WTC11 (cell line): ENCODE data around the gene SAG. TPM values are rescaled to one million over a fixed set of nuclear protein-coding genes. Genes with fewer than 3 reads are reported as not detected.

Experiments used
- ATAC-seq: fragments of 200-7000 bp; cut with Tn5 transposase; 2 replicates; pipeline ENCODE4 v1.10.0; 2021; ENCODE audit warnings: mild to moderate bottlenecking, moderate library complexity
- CTCF ChIA-PET: fragments of 300-600 bp; sonication (Branson Sonifier 250); formaldehyde crosslinking; loops from one replicate; lab custom pipeline; 2021; ENCODE audit warnings: antibody characterized with exemption; lab: Charles Lee
- POLR2A ChIA-PET: fragments of 350-600 bp; sonication (Branson Sonifier 250); formaldehyde crosslinking; loops from one replicate; lab custom pipeline; 2021; ENCODE audit warnings: antibody characterized with exemption; lab: Charles Lee
- DNase-seq: peaks from one replicate; pipeline ENCODE4 v3.0.0; 2021; ENCODE audit warnings: low spot score
- H3K27ac Mint-ChIP-seq: 2 replicates; pipeline ENCODE4 v1.8.0; 2021; ENCODE audit warnings: mixed read lengths
- H3K27me3 Mint-ChIP-seq: 2 replicates; pipeline ENCODE4 v1.8.0; 2021; ENCODE audit warnings: low read depth, mild to moderate bottlenecking, moderate library complexity, mixed read lengths
- H3K36me3 Mint-ChIP-seq: 2 replicates; pipeline ENCODE4 v1.8.0; 2021; ENCODE audit warnings: mixed read lengths
- H3K4me1 Mint-ChIP-seq: 2 replicates; pipeline ENCODE4 v1.8.0; 2022; ENCODE audit warnings: mixed read lengths
- H3K4me3 Mint-ChIP-seq: 2 replicates; pipeline ENCODE4 v1.8.0; 2021; ENCODE audit warnings: mild to moderate bottlenecking, moderate library complexity, mixed read lengths
- H3K9me3 Mint-ChIP-seq: 2 replicates; pipeline ENCODE4 v1.8.0; 2021; ENCODE audit warnings: mixed read lengths
- ATF1 ChIP-seq: sonication (generic); formaldehyde crosslinking; IDR thresholded peaks from 2 replicates; pipeline ENCODE4 v1.8.1; 2023; ENCODE audit warnings: mild to moderate bottlenecking, moderate library complexity, missing genetic modification reagents
- CREB1 ChIP-seq: sonication (generic); formaldehyde crosslinking; IDR thresholded peaks from 2 replicates; pipeline ENCODE4 v1.8.0; 2023; ENCODE audit warnings: mild to moderate bottlenecking, missing genetic modification reagents
- ESRRA ChIP-seq: sonication (generic); formaldehyde crosslinking; IDR thresholded peaks from 2 replicates; pipeline ENCODE4 v1.8.1; 2022; ENCODE audit warnings: mild to moderate bottlenecking, missing genetic modification reagents, borderline replicate concordance
- GRHL2 ChIP-seq: fragments of 250-450 bp; sonication (Bioruptor Pico); IDR thresholded peaks from 2 replicates; pipeline ENCODE4 v1.8.0; 2022; ENCODE audit warnings: mild to moderate bottlenecking, moderate library complexity; ENCODE audit not compliant: insufficient replicate concordance, severe bottlenecking
- JAZF1 ChIP-seq: fragments of 250-450 bp; sonication (Bioruptor Pico); IDR thresholded peaks from 2 replicates; pipeline ENCODE4 v1.9.0; 2021; ENCODE audit warnings: moderate library complexity, mild to moderate bottlenecking, inconsistent platforms
- NR2C2 ChIP-seq: sonication (generic); formaldehyde crosslinking; IDR thresholded peaks from 2 replicates; pipeline ENCODE4 v1.8.0; 2022; ENCODE audit warnings: mild to moderate bottlenecking, missing genetic modification reagents
- OVOL2 ChIP-seq: fragments of 250-450 bp; sonication (Bioruptor Pico); IDR thresholded peaks from 2 replicates; pipeline ENCODE4 v1.9.0; 2021; ENCODE audit warnings: mild to moderate bottlenecking, borderline replicate concordance
- RELA ChIP-seq: sonication (generic); formaldehyde crosslinking; IDR thresholded peaks from 2 replicates; pipeline ENCODE4 v1.8.1; 2022; ENCODE audit warnings: missing genetic modification reagents, mild to moderate bottlenecking, borderline replicate concordance
- SMAD3 ChIP-seq: sonication (generic); formaldehyde crosslinking; IDR thresholded peaks from 2 replicates; pipeline ENCODE4 v1.8.0; 2022; ENCODE audit warnings: missing genetic modification reagents, mild to moderate bottlenecking, borderline replicate concordance
- SOX15 ChIP-seq: fragments of 250-450 bp; sonication (Bioruptor Pico); IDR thresholded peaks from 2 replicates; pipeline ENCODE4 v1.9.0; 2021; ENCODE audit warnings: mild to moderate bottlenecking
- TEAD1 ChIP-seq: sonication (generic); formaldehyde crosslinking; IDR thresholded peaks from 2 replicates; pipeline ENCODE4 v1.8.0; 2022; ENCODE audit warnings: mild to moderate bottlenecking, missing genetic modification reagents
- TP53 ChIP-seq: sonication (generic); formaldehyde crosslinking; IDR thresholded peaks from 2 replicates; pipeline ENCODE4 v1.8.1; 2023; ENCODE audit warnings: mild to moderate bottlenecking, missing genetic modification reagents
- ZNF121 ChIP-seq: sonication (generic); formaldehyde crosslinking; IDR thresholded peaks from 2 replicates; pipeline ENCODE4 v1.8.0; 2023; ENCODE audit warnings: missing genetic modification reagents
- ZNF281 ChIP-seq: sonication (generic); formaldehyde crosslinking; IDR thresholded peaks from 2 replicates; pipeline ENCODE4 v1.8.0; 2023; ENCODE audit warnings: mild to moderate bottlenecking, missing genetic modification reagents
- ZNF532 ChIP-seq: fragments of 250-450 bp; sonication (Bioruptor Pico); IDR thresholded peaks from 2 replicates; pipeline ENCODE4 v1.9.0; 2021; ENCODE audit warnings: mild to moderate bottlenecking, borderline replicate concordance
- total RNA-seq: library from RNA; stranded (reverse); gene quantifications from 3 replicates; pipeline ENCODE4 v1.2.3, GENCODE V29; 2021
- TF ChIP-seq, protein P1 (sequence below): sonication (generic); formaldehyde crosslinking; IDR thresholded peaks from 2 replicates; pipeline ENCODE4 v1.8.0; 2022; ENCODE audit warnings: mild to moderate bottlenecking, missing genetic modification reagents
- TF ChIP-seq, protein P2 (sequence below): sonication (generic); formaldehyde crosslinking; IDR thresholded peaks from 2 replicates; pipeline ENCODE4 v1.8.1; 2022; ENCODE audit warnings: low read depth, missing genetic modification reagents, borderline replicate concordance
- TF ChIP-seq, protein P3 (sequence below): sonication (generic); formaldehyde crosslinking; IDR thresholded peaks from 2 replicates; pipeline ENCODE4 v1.8.1; 2022; ENCODE audit warnings: low read depth, mild to moderate bottlenecking, moderate library complexity, missing genetic modification reagents, borderline replicate concordance
- TF ChIP-seq, protein P4 (sequence below): sonication (generic); formaldehyde crosslinking; IDR thresholded peaks from 2 replicates; pipeline ENCODE4 v1.8.0; 2023; ENCODE audit warnings: missing genetic modification reagents

The SAG gene
- total RNA-seq, 1 experiment from 2014 or later, result not detected

DNA sequence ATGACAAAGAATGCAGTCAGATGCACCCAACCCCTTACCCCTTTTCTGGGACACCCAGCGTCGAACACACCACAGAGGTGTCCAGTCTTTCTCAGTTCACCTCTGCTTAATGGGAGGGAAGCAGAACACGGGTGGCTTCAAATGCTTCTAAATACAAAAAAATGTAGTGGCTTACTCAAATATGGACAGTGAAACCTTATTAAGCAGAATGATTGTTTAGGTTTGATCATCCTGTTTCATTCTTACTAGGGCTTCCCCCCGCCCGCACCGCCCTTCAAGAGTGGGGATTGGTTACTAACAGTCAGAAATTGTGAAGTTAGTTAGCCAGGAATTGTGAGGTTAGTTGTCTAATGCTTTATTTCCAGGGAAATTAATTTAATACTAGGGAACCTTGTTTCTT is 34.5 kb upstream of the SAG start:
- H3K9me3 Mint-ChIP-seq, result no peaks in the 10 kb centered on the region
- no peaks in the 10 kb centered on the region for H3K27me3 Mint-ChIP-seq
- no peak overlapping the region for H3K4me3 Mint-ChIP-seq
- ATAC-seq (no peak), DNase-seq (no peak)
- peaks cover 88% of the 10 kb centered on the region for H3K36me3 Mint-ChIP-seq
- H3K27ac Mint-ChIP-seq, result no peak overlapping the region
- CTCF ChIA-PET, result no interaction called here
- TF ChIP-seq NR2C2 (no peak), SOX15 (no peak), CREB1 (CRISPR knock-in tag) (no peak), ESRRA (CRISPR knock-in tag) (no peak)
- TF ChIP-seq, protein P1, sequence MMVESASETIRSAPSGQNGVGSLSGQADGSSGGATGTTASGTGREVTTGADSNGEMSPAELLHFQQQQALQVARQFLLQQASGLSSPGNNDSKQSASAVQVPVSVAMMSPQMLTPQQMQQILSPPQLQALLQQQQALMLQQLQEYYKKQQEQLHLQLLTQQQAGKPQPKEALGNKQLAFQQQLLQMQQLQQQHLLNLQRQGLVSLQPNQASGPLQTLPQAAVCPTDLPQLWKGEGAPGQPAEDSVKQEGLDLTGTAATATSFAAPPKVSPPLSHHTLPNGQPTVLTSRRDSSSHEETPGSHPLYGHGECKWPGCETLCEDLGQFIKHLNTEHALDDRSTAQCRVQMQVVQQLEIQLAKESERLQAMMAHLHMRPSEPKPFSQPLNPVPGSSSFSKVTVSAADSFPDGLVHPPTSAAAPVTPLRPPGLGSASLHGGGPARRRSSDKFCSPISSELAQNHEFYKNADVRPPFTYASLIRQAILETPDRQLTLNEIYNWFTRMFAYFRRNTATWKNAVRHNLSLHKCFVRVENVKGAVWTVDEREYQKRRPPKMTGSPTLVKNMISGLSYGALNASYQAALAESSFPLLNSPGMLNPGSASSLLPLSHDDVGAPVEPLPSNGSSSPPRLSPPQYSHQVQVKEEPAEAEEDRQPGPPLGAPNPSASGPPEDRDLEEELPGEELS (CRISPR knock-in tag), result no peak
- TF ChIP-seq, protein P2, sequence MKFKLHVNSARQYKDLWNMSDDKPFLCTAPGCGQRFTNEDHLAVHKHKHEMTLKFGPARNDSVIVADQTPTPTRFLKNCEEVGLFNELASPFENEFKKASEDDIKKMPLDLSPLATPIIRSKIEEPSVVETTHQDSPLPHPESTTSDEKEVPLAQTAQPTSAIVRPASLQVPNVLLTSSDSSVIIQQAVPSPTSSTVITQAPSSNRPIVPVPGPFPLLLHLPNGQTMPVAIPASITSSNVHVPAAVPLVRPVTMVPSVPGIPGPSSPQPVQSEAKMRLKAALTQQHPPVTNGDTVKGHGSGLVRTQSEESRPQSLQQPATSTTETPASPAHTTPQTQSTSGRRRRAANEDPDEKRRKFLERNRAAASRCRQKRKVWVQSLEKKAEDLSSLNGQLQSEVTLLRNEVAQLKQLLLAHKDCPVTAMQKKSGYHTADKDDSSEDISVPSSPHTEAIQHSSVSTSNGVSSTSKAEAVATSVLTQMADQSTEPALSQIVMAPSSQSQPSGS (CRISPR knock-in tag), result no peak
- H3K4me1 Mint-ChIP-seq, result no peaks in the 10 kb centered on the region
- POLR2A ChIA-PET, result no interaction called here

DNA sequence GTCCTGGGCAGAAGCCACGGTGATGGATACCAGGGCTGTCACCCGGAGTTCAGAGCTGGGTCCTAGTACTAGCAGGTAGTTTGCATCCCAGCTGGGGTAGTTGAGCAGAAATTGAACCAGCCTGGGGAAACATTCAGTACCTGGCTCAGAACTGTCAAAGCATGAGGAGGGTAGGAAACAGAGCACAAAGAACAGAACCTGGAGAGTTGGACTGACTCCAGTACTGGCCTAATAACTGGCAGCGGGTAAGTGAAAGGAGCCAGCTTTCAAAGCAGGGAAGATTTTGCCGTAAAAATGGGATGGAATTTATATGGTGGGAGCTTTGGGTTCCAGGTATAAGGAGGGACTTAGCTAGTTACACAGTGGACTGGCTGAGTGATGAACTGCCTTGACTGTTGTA is 32.4 kb upstream of the SAG start:
- H3K9me3 Mint-ChIP-seq, result no peaks in the 10 kb centered on the region
- CTCF ChIA-PET, result no interaction called here
- DNase-seq, result no peak
- POLR2A ChIA-PET, result no interaction called here
- H3K4me3 Mint-ChIP-seq, result no peak overlapping the region
- H3K27ac Mint-ChIP-seq, result no peak overlapping the region
- H3K27me3 Mint-ChIP-seq, result no peaks in the 10 kb centered on the region
- ATAC-seq, result no peak
- peaks cover 82% of the 10 kb centered on the region for H3K36me3 Mint-ChIP-seq
- no peaks in the 10 kb centered on the region for H3K4me1 Mint-ChIP-seq
- TF ChIP-seq ATF1 (CRISPR knock-in tag) (no peak), JAZF1 (CRISPR knock-in tag) (no peak), ZNF121 (CRISPR knock-in tag) (no peak), RELA (CRISPR knock-in tag) (no peak), SMAD3 (CRISPR knock-in tag) (no peak), TEAD1 (CRISPR knock-in tag) (no peak), ZNF532 (no peak), OVOL2 (CRISPR knock-in tag) (no peak), ZNF281 (no peak), TP53 (CRISPR knock-in tag) (no peak), GRHL2 (CRISPR knock-in tag) (no peak)
- TF ChIP-seq, protein P1 (CRISPR knock-in tag), result no peak
- TF ChIP-seq, protein P3, sequence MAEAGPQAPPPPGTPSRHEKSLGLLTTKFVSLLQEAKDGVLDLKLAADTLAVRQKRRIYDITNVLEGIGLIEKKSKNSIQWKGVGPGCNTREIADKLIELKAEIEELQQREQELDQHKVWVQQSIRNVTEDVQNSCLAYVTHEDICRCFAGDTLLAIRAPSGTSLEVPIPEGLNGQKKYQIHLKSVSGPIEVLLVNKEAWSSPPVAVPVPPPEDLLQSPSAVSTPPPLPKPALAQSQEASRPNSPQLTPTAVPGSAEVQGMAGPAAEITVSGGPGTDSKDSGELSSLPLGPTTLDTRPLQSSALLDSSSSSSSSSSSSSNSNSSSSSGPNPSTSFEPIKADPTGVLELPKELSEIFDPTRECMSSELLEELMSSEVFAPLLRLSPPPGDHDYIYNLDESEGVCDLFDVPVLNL, result no peak
- TF ChIP-seq, protein P4, sequence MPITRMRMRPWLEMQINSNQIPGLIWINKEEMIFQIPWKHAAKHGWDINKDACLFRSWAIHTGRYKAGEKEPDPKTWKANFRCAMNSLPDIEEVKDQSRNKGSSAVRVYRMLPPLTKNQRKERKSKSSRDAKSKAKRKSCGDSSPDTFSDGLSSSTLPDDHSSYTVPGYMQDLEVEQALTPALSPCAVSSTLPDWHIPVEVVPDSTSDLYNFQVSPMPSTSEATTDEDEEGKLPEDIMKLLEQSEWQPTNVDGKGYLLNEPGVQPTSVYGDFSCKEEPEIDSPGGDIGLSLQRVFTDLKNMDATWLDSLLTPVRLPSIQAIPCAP (CRISPR knock-in tag), result no peak
